ENCODE results near the gene PCDHGB5. TPM values are rescaled to one million over a fixed set of nuclear protein-coding genes. Genes with fewer than 3 reads are reported as not detected.

Gene PCDHGB5
- total RNA-seq, 1 experiment from 2014 or later, result 3.2 TPM

DNA sequence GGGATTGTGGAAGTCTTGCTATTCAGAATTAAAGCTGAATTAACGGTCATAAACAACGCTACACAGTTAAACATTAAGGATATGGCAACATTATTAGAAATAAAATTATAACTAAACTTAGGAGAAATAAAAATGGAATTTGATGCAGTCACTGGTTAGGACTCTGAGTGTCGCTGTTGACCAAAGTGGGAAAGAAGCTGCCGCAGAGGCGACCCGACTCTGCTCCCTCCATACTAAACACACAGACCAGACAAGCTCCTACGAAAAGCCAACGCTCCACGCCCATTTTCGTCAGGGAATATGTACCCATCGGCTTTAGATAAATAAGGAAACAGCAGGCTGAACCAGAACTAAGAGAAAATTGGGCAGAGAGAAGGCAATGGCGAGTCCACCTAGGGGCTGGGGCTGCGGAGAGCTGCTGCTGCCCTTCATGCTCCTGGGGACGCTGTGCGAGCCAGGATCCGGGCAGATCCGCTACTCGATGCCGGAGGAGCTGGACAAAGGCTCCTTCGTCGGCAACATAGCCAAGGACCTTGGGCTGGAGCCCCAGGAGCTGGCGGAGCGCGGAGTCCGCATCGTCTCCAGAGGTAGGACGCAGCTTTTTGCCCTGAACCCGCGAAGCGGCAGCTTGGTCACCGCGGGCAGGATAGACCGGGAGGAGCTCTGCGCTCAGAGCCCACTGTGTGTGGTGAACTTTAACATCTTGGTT lies 33.6 kb upstream of the PCDHGB5 start, which contains the start of gene PCDHGA5:
Gene PCDHGA5, plus strand, starts transcription at position 211 of the 709 bp plus-strand sequence. Its CDS starts 169 bp downstream, at position 380.
- BruUV-seq (replicated peaks), result no TSS peak
- Mint-ChIP-seq H3K4me3 (ENCODE audit: unreplicated experiment) (no peak within 1 kb of the TSS), H3K9me3 (ENCODE audit: unreplicated experiment) (peaks cover 35% of the 10 kb centered on the region), H3K27me3 (ENCODE audit: insufficient read depth, unreplicated experiment) (no peaks in the 10 kb centered on the region), H3K27ac (ENCODE audit: low read depth, unreplicated experiment) (no peak within 1 kb of the TSS), H3K36me3 (ENCODE audit: insufficient read depth, unreplicated experiment) (peaks cover 5% of the 10 kb centered on the region), H3K4me1 (ENCODE audit: insufficient read depth, unreplicated experiment) (no peaks in the 10 kb centered on the region)
- TF ChIP-seq, protein P1, sequence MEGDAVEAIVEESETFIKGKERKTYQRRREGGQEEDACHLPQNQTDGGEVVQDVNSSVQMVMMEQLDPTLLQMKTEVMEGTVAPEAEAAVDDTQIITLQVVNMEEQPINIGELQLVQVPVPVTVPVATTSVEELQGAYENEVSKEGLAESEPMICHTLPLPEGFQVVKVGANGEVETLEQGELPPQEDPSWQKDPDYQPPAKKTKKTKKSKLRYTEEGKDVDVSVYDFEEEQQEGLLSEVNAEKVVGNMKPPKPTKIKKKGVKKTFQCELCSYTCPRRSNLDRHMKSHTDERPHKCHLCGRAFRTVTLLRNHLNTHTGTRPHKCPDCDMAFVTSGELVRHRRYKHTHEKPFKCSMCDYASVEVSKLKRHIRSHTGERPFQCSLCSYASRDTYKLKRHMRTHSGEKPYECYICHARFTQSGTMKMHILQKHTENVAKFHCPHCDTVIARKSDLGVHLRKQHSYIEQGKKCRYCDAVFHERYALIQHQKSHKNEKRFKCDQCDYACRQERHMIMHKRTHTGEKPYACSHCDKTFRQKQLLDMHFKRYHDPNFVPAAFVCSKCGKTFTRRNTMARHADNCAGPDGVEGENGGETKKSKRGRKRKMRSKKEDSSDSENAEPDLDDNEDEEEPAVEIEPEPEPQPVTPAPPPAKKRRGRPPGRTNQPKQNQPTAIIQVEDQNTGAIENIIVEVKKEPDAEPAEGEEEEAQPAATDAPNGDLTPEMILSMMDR (IDR thresholded peaks at IDR 0.05; ENCODE audit: unreplicated experiment), result no peak
- intact Hi-C loops (cut with micrococcal nuclease), result no loop called here
- ChIA-PET CTCF (interaction anchor here (0.6 to 1.3 kb wide), 7 partner anchors 22 to 203 kb away, joined by 3 to 4 read pairs (median 3); no protein-coding TSS in a partner anchor), POLR2A (interaction anchor here (0.7 kb wide), 1 partner anchor 22 kb away, joined by 3 read pairs; no protein-coding TSS in a partner anchor)
- DNase-seq (ENCODE audit: unreplicated experiment), result no peak

DNA sequence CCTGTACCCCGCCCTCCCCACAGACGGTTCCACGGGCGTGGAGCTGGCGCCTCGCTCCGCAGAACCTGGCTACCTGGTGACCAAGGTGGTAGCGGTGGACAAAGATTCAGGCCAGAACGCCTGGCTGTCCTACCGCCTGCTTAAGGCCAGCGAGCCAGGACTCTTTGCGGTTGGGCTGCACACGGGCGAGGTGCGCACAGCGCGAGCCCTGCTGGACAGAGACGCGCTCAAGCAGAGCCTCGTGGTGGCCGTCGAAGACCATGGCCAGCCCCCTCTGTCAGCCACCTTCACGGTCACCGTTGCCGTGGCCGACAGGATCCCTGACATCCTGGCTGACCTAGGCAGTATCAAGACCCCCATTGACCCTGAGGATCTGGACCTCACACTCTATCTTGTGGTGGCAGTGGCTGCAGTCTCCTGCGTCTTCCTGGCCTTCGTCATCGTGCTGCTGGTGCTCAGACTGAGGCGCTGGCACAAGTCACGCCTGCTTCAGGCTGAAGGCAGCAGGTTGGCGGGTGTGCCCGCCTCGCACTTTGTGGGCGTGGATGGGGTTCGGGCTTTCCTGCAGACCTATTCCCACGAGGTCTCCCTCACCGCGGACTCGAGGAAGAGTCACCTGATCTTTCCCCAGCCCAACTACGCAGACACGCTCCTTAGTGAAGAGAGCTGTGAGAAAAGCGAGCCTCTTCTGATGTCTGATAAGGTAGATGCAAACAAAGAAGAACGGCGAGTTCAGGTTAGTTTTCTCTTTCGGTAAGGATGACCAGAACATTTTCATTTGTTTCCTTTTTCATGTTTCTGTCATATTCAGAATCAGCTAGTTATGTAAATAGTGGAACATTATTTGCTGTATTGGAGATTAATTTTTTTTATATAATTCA lies 31.5 kb upstream of the PCDHGB5 start:
- DNase-seq (ENCODE audit: unreplicated experiment), result no peak
- TF ChIP-seq, protein P1 (IDR thresholded peaks at IDR 0.05; ENCODE audit: unreplicated experiment), result no peak
- Mint-ChIP-seq H3K9me3 (ENCODE audit: unreplicated experiment) (peaks cover 33% of the 10 kb centered on the region), H3K4me3 (ENCODE audit: unreplicated experiment) (no peak overlapping the region), H3K27ac (ENCODE audit: low read depth, unreplicated experiment) (no peak overlapping the region), H3K36me3 (ENCODE audit: insufficient read depth, unreplicated experiment) (peaks cover 5% of the 10 kb centered on the region), H3K27me3 (ENCODE audit: insufficient read depth, unreplicated experiment) (no peaks in the 10 kb centered on the region), H3K4me1 (ENCODE audit: insufficient read depth, unreplicated experiment) (no peaks in the 10 kb centered on the region)
- CTCF ChIA-PET, result interaction anchor here (0.6 to 1.2 kb wide), 2 partner anchors 146 to 154 kb away, joined by 4 to 5 read pairs; no protein-coding TSS in a partner anchor
- intact Hi-C loops (cut with micrococcal nuclease), result no loop called here
- BruUV-seq (replicated peaks), result no TSS peak
- POLR2A ChIA-PET, result no interaction called here

DNA sequence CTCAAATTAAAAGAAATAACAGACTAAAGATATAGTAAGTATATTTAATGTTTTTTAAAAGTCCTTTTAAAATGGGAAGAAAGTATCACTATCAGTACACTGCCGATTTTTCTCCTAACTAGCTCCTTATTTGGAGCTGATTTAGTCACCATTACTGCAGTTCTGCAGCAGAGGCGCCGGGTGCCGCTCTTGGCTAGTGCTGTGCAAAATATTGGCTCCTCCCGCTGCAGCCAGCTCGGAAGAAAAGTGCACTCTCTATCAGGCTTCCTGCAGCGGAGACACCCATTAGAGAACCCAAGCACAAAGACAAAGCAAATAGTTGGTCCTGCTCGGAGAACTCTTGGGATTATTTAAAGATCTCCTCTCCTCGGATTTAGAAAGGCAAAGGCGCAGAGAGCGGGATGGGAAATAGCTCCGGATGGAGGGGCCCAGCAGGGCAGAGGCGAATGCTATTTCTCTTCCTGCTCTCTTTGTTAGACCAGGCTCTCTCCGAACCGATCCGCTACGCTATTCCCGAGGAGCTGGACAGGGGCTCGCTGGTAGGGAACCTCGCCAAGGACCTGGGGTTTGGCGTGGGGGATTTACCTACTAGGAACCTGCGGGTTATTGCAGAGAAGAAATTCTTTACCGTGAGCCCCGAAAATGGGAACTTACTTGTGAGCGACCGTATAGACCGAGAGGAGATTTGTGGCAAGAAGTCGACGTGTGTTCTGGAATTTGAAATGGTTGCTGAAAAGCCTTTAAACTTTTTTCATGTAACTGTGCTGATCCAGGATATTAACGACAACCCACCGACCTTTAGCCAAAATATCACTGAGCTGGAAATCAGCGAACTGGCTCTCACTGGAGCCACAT lies 27.5 kb upstream of the PCDHGB5 start, which contains the start of gene PCDHGB3:
Gene PCDHGB3, plus strand, starts transcription at position 249 of the 855 bp plus-strand sequence. Its CDS starts 153 bp downstream, at position 402.
- H3K4me3 Mint-ChIP-seq (ENCODE audit: unreplicated experiment), result peak within 1 kb of the TSS; percentile 60
- POLR2A ChIA-PET, result interaction anchor here (0.5 to 1.6 kb wide), 3 partner anchors 52 to 243 kb away, joined by 3 read pairs; no protein-coding TSS in a partner anchor

More for the DNA sequence above, 27.5 kb upstream of the PCDHGB5 start, which contains the start of gene PCDHGB3:
- CTCF ChIA-PET, result interaction anchor here (0.6 to 2.7 kb wide), 14 partner anchors 9 to 196 kb away, joined by 3 to 13 read pairs (median 4); partner anchors contain the start of genes PCDHB13, PCDHGA4, PCDHGA7 and PCDHGB5
- Mint-ChIP-seq H3K27ac (ENCODE audit: low read depth, unreplicated experiment) (no peak within 1 kb of the TSS), H3K4me1 (ENCODE audit: insufficient read depth, unreplicated experiment) (no peaks in the 10 kb centered on the region), H3K27me3 (ENCODE audit: insufficient read depth, unreplicated experiment) (no peaks in the 10 kb centered on the region), H3K36me3 (ENCODE audit: insufficient read depth, unreplicated experiment) (no peaks in the 10 kb centered on the region), H3K9me3 (ENCODE audit: unreplicated experiment) (peaks cover 17% of the 10 kb centered on the region)
- TF ChIP-seq, protein P1 (IDR thresholded peaks at IDR 0.05; ENCODE audit: unreplicated experiment), result peak; percentile 24
- intact Hi-C loops (cut with micrococcal nuclease), result loop anchor here (2.0 kb wide), 1 partner anchor 191 kb away; no protein-coding TSS in a partner anchor
- BruUV-seq (replicated peaks), result TSS peak; percentile 12
- DNase-seq (ENCODE audit: unreplicated experiment), result peak; percentile 33

Measured in MCF 10A (cell line).